Adrenal gland (tissue), 12 donors: Measurements from ENCODE around the gene ARPC1B. TPM values are rescaled to one million over a fixed set of nuclear protein-coding genes. Genes with fewer than 3 reads are reported as not detected.
A peak's percentile ranks its signal among the peaks of the same experiment; 100 is the strongest.

Experiments
- DNase-seq, 7 donors: peaks; one replicate each; pipeline ENCODE4 v3.0.0-alpha.2; 2019 to 2020
- H3K27ac ChIP-seq, 5 donors: fragments of 200-600 bp; sonication (generic) in 4 of 5; 1 replicate in 3 of 5; 2 replicates in 2 of 5; pipeline versions ENCODE4 v1.5.1 to v1.8.0; 2016 to 2020; ENCODE audit warnings: mild to moderate bottlenecking in 1 of 5
- H3K27me3 ChIP-seq: fragments of 200-600 bp; 2 replicates; pipeline ENCODE4 v1.8.0; 2021
- H3K36me3 ChIP-seq, 2 donors: fragments of 200-600 bp; replicated peaks in 1 of 2; 1 replicate in 1 of 2; 2 replicates in 1 of 2; pipeline versions ENCODE4 v1.5.1 to v1.8.0; 2018 to 2022
- H3K4me1 ChIP-seq, 2 donors: fragments of 200-600 bp; replicated peaks in 1 of 2; 1 replicate in 1 of 2; 2 replicates in 1 of 2; pipeline versions ENCODE4 v1.5.1 to v1.8.0; 2018 to 2021
- H3K4me3 ChIP-seq, 4 donors: fragments of 200-600 bp; sonication (generic) in 3 of 4; one replicate each; pipeline ENCODE4 v1.5.1; 2016 to 2018
- H3K9me3 ChIP-seq, 3 donors: fragments of 200-600 bp; sonication (generic) in 1 of 3; replicated peaks in 1 of 3; 1 replicate in 2 of 3; 2 replicates in 1 of 3; pipeline versions ENCODE4 v1.5.1 to v1.8.0; 2016 to 2021
- CTCF ChIP-seq, 6 experiments: fragments of 450-650 bp in 4 of 6; fragments of 200-600 bp in 2 of 6; sonication (generic) in 1 of 6; IDR thresholded peaks; 1 replicate in 5 of 6; 2 replicates in 1 of 6; pipeline versions ENCODE4 v1.5.1 to v1.8.0; 2016 to 2021; ENCODE audit warnings: antibody characterized with exemption in 6 of 6, mild to moderate bottlenecking in 2 of 6, moderate library complexity in 1 of 6
- POLR2A ChIP-seq, 2 donors: fragments of 450-650 bp; IDR thresholded peaks; one replicate each; pipeline ENCODE4 v1.6.1; 2017; ENCODE audit warnings: antibody characterized with exemption in 2 of 2, mild to moderate bottlenecking in 2 of 2, moderate library complexity in 1 of 2
- WGBS, 4 donors: extraction: QIAGEN DNeasy Blood & Tissue Kit in 2 of 4; methylation state at CpG; one replicate each; pipeline versions ENCODE4 v1.1.5 to v1.1.7; 2013 to 2017; 5-methylcytosine and 5-hydroxymethylcytosine counted together
- intact Hi-C, 2 donors: fragments of 100-400 bp; cut with DNase I; formaldehyde crosslinking; loops; one replicate each; pipeline versions ENCODE4 v1.14.1 to v1.15.0; 2022 to 2023
- polyA plus RNA-seq, 3 donors: library from polyadenylated mRNA; stranded (reverse); fragments of 200-250 nt in 2 of 3; fragments of 350-450 nt in 1 of 3; fragmentation: Illumina TruSeq in 1 of 3; extraction: RNeasy Lipid Tissue Mini Kit (QIAGEN cat#74804) in 1 of 3; gene quantifications; one replicate each; pipeline ENCODE4 v1.2.3, GENCODE V29; 2013 to 2014
- total RNA-seq, 9 donors: library from RNA; depleted of rRNA in 4 of 9; stranded (reverse); fragments of >200 nt in 4 of 9; fragments of 120-200 nt in 1 of 9; fragmentation: NEBNext Ultra II Directional in 1 of 9; extraction: Animal tissue kit (Norgen Biotek cat#: 25700) in 1 of 9; gene quantifications; one replicate each; pipeline versions ENCODE4 v1.1.0 to v1.2.4, GENCODE V29; 2013 to 2023
- donor health status: healthy with polysubstance abuse.
- donor health status: Bipolar disorder and iron deficiency.
- donor health status: DM: yes; HTN: yes; CAD: no.
- donor health status: DM: no; HTN: no; CAD: no.
- donor health status: DM: no; HTN: no; CAD: no.
- donor health status: DM: yes; HTN: yes; CAD: no.

The ARPC1B gene
- total and polyA plus RNA-seq, 12 donors = 57.2 to 353 (median 94.3) TPM

- H3K36me3 ChIP-seq = peaks cover 0 to 66% of the 10 kb centered on the region in 2 donors
- TF ChIP-seq POLR2A (IDR thresholded peaks at IDR 0.05) (no peak), CTCF (IDR thresholded peaks at IDR 0.05) (no peak)
Observed at GRCh38 chr7:99402854-99403253, 28.3 kb downstream of the ARPC1B start.

GRCh38 chr7:99403764-99404163 is 29.2 kb downstream of the ARPC1B start:
- 89 to 97% (median 90%) methylated on average over 4 to 5 of the region's 5 CpGs for WGBS, 4 donors
- H3K36me3 ChIP-seq = peaks cover 0 to 57% of the 10 kb centered on the region in 2 donors

More at GRCh38 chr7:99402854-99403253, 28.3 kb downstream of the ARPC1B start:
- H3K4me1 ChIP-seq = peaks cover 10 to 31% of the 10 kb centered on the region in 2 donors
- H3K4me3 ChIP-seq = no peak overlapping the region
- intact Hi-C loops = no loop called here
- H3K27me3 ChIP-seq = no peaks in the 10 kb centered on the region
- WGBS, 4 donors = 88 to 99% (median 96%) methylated on average over 3 of the region's 3 CpGs
- no peak overlapping the region for H3K27ac ChIP-seq
- DNase-seq = no peak
- H3K9me3 ChIP-seq = no peaks in the 10 kb centered on the region

GRCh38 chr7:99404235-99404976 is 29.9 kb downstream of the ARPC1B start:
- peak in 6 of 7 donors; percentile 43 to 66 (median 56) for DNase-seq
- intact Hi-C loops = no loop called here
- WGBS, 4 donors = 68 to 74% (median 70%) methylated on average over 11 to 18 of the region's 18 CpGs
- Histone ChIP-seq H3K4me1 (peaks cover 10 to 32% of the 10 kb centered on the region in 2 donors), H3K27ac (peak overlapping the region in 2 of 5 donors; percentile 19 to 26), H3K27me3 (no peaks in the 10 kb centered on the region), H3K9me3 (no peaks in the 10 kb centered on the region), H3K4me3 (no peak overlapping the region), H3K36me3 (peaks cover 0 to 50% of the 10 kb centered on the region in 2 donors)
- TF ChIP-seq CTCF (IDR thresholded peaks at IDR 0.05) = no peak
- no peak for TF ChIP-seq POLR2A (IDR thresholded peaks at IDR 0.05)

More at GRCh38 chr7:99403764-99404163, 29.2 kb downstream of the ARPC1B start:
- H3K9me3 ChIP-seq = no peaks in the 10 kb centered on the region
- peaks cover 10 to 31% of the 10 kb centered on the region in 2 donors for H3K4me1 ChIP-seq
- no peak overlapping the region for H3K4me3 ChIP-seq
- H3K27ac ChIP-seq = no peak overlapping the region
- H3K27me3 ChIP-seq = no peaks in the 10 kb centered on the region
- no peak for DNase-seq
- TF ChIP-seq POLR2A (IDR thresholded peaks at IDR 0.05) = no peak
- no peak for TF ChIP-seq CTCF (IDR thresholded peaks at IDR 0.05)
- intact Hi-C loops = no loop called here

- no peak overlapping the region for H3K4me3 ChIP-seq
- H3K9me3 ChIP-seq = no peaks in the 10 kb centered on the region
- DNase-seq = no peak
- peaks cover 14 to 38% of the 10 kb centered on the region in 2 donors for H3K4me1 ChIP-seq
- no peaks in the 10 kb centered on the region for H3K27me3 ChIP-seq
- intact Hi-C loops = no loop called here
- peaks cover 0 to 45% of the 10 kb centered on the region in 2 donors for H3K36me3 ChIP-seq
- H3K27ac ChIP-seq = no peak overlapping the region
- 90 to 97% (median 93%) methylated on average over 8 to 10 of the region's 10 CpGs for WGBS, 4 donors
- TF ChIP-seq POLR2A (IDR thresholded peaks at IDR 0.05) = no peak
- no peak for TF ChIP-seq CTCF (IDR thresholded peaks at IDR 0.05)
Observed at GRCh38 chr7:99404977-99405320, 30.4 kb downstream of the ARPC1B start.
